GM19397 (cell line): Measurements from ENCODE around the gene POR.

Experiments
- ATAC-seq: cut with Tn5 transposase; IDR thresholded peaks from one replicate; pipeline ENCODE4 v1.9.1; 2021; ENCODE audit warnings: mild to moderate bottlenecking, moderate library complexity; ENCODE audit not compliant: unreplicated experiment

Gene POR

DNA sequence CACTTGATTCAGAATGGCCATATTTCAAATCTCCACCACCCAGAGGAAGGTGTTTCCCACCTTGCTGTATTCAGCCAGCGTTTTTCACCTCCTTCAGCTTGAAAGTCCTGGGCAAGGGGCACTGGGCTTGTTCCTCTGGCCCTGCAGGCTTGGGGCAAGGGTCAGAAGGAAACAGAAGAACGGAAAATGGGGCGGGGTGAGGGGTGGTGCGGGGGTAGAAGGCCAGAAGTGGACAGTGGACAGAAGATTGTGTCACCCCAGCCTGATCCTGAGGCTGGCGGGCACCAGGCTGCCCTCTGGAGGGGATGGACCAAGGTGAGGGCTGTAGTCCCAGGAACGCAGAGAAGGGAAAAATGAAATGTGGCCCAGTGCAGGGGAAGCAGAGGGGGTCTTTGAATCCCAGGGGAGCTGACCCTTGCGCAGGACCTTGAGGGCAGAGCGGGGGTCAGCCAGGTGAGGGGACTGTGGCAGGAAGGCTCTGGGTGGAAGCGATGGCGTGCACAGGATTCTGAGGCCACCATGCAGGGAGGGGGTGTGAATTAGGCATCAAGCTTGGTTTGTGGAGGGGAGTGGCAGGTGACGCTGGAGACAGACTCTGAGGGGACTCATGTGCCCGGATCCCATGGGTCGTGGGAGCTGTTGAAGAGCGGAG lies 56.5 kb downstream of the POR start:
- no peak for ATAC-seq

- ATAC-seq, result no peak
These were observed 57.2 kb downstream of the POR start for GRCh38 chr7:75971961-75972763.

GRCh38 chr7:75977743-75978142 lies 62.8 kb downstream of the POR start:
- ATAC-seq, result no peak

GRCh38 chr7:75979759-75980429 lies 64.9 kb downstream of the POR start:
- no peak for ATAC-seq

- ATAC-seq, result no peak
These were observed 65.7 kb downstream of the POR start for GRCh38 chr7:75980430-75981202.

DNA sequence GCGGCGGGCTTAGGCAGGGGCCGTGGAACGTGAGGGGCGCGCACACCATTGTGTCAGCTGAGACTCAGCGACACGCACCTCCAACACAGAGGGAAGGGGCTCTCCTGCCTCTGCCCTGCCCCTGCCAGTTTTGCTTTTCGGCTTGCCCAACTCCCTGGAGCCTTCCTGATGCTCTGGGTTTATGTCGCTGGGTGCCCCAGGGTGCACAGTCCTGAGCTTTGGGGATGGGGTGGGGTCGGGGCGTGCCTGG lies 66.2 kb downstream of the POR start:
- no peak for ATAC-seq

DNA sequence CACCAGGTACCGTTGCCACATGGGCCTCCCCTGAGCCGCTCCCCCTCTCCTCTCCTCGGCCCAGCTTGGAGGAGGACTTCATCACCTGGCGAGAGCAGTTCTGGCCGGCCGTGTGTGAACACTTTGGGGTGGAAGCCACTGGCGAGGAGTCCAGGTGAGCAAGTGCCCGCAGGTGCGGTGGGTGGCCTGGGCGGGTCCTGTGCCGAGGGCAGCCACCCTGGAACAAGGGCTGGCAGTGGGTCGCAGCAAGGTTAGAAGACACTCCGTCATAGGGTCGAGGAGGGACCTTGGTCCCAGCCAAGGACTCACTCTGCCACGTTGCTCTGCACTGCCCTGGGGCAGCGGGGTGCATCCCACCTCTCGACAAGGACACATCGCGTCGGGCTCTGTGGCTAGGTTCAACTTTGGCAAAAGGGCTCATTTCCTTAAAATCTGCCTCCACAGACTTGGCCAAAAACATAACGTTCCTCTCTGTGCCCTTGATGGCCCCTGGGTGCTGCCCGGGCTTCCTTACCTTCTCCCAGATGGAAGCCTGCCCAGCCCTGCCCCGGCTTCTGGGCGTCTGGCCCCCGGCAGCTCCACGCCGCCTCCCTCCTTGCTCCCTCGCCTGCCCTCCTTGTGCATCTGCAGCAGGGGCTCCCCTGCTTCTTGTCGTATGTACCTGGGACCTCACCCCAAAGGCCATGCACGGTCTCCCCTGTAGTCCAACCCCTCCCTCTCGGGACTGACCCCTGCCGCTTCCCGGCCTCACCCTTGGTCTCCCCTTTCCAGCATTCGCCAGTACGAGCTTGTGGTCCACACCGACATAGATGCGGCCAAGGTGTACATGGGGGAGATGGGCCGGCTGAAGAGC lies 66.7 kb downstream of the POR start:
- no peak for ATAC-seq

DNA sequence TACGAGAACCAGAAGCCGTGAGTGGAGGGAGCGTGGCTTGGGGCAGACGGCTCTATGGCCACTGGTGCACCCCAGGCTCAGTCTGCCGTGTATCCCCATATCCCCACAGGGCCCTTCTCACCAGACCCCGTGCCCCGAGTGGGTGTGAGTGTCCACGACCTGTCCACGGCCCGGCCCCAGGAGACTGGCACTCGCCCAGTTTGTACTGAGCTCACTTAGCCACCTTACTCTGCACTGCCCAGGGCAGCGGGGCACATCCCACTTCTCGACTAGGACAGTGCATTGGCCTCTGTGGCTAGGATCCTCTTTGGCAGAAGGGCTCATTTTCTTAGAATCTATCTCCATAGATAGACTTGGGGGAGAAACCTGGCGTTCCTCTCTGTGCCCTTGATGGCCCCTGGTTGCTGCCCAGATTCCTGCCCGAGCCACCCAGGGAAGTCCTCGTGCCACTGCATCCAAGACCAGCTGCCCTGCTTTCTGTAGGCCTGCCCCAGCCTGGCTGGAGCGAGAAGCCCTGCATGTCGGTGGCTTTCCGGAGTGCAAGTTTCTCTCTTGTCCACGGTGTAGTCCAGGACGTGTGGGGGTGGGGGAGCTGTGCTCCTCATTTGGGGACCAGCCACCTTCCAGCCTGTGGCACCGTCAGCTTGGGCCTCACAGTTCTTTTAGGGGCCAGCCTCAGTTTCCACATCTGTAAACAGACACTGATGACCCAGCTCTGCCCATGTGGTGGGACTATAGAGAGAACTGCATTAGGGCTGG lies 67.5 kb downstream of the POR start:
- no peak for ATAC-seq

- no peak for ATAC-seq
These were observed 68.6 kb downstream of the POR start for GRCh38 chr7:75983471-75984129.

DNA sequence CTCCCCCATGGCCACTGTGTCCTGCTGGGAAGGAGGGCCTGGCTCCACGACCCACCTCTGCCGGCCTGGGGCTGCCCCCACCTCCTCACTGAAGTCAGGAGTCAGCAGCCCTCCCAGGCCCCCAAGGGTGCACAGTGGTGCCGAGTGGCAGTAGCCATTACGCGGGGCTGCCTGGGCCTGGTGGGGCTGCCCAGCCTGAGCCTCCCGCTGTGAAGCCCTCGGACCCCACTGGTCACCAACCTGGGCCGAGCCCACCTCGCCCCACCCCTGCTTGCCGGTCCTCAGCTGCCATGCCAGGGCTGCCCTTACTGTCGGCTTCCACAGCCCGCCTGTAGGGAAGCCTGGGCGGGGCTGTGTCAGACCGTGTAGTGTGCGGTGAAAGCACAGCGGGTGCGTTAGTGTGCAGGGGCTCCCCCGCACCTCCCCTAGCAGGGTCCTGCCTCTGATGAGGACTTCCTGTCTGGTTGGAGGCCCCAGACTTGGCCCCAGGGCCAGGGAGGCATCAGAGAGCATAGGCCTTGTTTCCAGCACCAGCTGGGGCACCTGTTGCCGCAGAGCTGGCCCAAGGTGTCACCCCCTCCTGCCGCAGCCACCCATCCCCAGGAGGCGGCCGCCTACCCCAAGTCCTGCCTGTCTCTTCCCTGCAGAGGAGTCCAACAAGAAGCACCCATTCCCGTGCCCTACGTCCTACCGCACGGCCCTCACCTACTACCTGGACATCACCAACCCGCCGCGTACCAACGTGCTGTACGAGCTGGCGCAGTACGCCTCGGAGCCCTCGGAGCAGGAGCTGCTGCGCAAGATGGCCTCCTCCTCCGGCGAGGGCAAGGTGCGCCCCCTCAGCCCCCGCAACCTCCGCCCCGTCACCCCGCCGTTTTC lies 69.4 kb downstream of the POR start:
- ATAC-seq, result no peak

DNA sequence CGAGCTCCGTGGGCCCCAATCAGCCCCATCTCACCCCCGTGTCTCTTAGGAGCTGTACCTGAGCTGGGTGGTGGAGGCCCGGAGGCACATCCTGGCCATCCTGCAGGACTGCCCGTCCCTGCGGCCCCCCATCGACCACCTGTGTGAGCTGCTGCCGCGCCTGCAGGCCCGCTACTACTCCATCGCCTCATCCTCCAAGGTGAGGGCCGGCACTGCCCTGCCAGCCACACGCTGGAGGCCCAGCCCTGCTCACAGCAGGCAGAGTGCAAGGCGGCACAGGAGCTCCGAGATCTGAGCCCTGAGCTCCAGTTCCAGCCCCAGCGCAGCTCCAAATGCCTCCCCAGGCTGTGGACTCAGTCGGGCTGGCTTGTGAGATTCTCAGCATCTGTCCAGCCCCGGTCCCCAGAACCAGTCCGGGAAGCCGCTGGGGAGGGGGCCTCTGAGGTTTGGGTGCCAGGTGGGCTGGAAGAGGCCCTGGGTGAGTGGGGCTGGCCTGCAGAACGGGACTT lies 70.1 kb downstream of the POR start:
- ATAC-seq, result no peak

- ATAC-seq, result no peak
These were observed 70.7 kb downstream of the POR start for GRCh38 chr7:75985518-75986146.

DNA sequence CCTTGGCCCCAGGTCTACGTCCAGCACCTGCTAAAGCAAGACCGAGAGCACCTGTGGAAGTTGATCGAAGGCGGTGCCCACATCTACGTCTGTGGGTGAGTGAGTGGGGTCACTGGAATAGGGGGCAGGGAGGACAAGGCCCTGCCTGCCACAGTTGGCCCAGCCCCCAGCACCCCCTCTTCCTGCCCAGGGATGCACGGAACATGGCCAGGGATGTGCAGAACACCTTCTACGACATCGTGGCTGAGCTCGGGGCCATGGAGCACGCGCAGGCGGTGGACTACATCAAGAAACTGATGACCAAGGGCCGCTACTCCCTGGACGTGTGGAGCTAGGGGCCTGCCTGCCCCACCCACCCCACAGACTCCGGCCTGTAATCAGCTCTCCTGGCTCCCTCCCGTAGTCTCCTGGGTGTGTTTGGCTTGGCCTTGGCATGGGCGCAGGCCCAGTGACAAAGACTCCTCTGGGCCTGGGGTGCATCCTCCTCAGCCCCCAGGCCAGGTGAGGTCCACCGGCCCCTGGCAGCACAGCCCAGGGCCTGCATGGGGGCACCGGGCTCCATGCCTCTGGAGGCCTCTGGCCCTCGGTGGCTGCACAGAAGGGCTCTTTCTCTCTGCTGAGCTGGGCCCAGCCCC lies 71.3 kb downstream of the POR start:
- no peak for ATAC-seq

- ATAC-seq, result no peak
These were observed 72.3 kb downstream of the POR start for GRCh38 chr7:75987026-75987804.

GRCh38 chr7:75987805-75988567 lies 73.0 kb downstream of the POR start:
- ATAC-seq, result no peak
